SJSA1 (cell line): Measurements from ENCODE around the gene EEPD1. TPM values are rescaled to one million over a fixed set of nuclear protein-coding genes. Genes with fewer than 3 reads are reported as not detected.
A peak's percentile ranks its signal among the peaks of the same experiment; 100 is the strongest.

Source experiments
- DNase-seq, 2 experiments: peaks; one replicate each; pipeline ENCODE4 v3.0.0-alpha.2; 2015 to 2020; ENCODE audit warnings: low spot score in 2 of 2, low read depth in 1 of 2
- H3K27ac ChIP-seq: fragments of 250-450 bp; sonication (Bioruptor Pico); 2 replicates; pipeline ENCODE4 v1.5.1; 2020; ENCODE audit warnings: mild to moderate bottlenecking, moderate library complexity
- H3K27me3 ChIP-seq: fragments of 250-450 bp; sonication (Bioruptor Pico); replicated peaks from 2 replicates; pipeline ENCODE4 v1.5.1; 2020; ENCODE audit warnings: mild to moderate bottlenecking, moderate library complexity
- H3K36me3 ChIP-seq: fragments of 250-450 bp; sonication (Bioruptor Pico); 2 replicates; pipeline ENCODE4 v1.5.1; 2020; ENCODE audit warnings: mild to moderate bottlenecking
- H3K4me1 ChIP-seq: fragments of 250-450 bp; sonication (Bioruptor Pico); replicated peaks from 2 replicates; pipeline ENCODE4 v1.6.1; 2021; ENCODE audit warnings: mild to moderate bottlenecking
- H3K4me3 ChIP-seq: fragments of 250-450 bp; sonication (Bioruptor Pico); 2 replicates; pipeline ENCODE4 v1.5.1; 2020; ENCODE audit warnings: mild to moderate bottlenecking
- H3K9me3 ChIP-seq: fragments of 250-450 bp; sonication (Bioruptor Pico); replicated peaks from 2 replicates; pipeline ENCODE4 v1.5.1; 2020; ENCODE audit warnings: mild to moderate bottlenecking
- total RNA-seq: library from RNA; depleted of rRNA; stranded (reverse); fragments of >200 nt; shearing (Covaris generic); gene quantifications from 2 replicates; pipeline ENCODE4 v1.2.3, GENCODE V29; 2014

Gene EEPD1
- total RNA-seq, 1 experiment from 2014 or later = 12.4 TPM

DNA sequence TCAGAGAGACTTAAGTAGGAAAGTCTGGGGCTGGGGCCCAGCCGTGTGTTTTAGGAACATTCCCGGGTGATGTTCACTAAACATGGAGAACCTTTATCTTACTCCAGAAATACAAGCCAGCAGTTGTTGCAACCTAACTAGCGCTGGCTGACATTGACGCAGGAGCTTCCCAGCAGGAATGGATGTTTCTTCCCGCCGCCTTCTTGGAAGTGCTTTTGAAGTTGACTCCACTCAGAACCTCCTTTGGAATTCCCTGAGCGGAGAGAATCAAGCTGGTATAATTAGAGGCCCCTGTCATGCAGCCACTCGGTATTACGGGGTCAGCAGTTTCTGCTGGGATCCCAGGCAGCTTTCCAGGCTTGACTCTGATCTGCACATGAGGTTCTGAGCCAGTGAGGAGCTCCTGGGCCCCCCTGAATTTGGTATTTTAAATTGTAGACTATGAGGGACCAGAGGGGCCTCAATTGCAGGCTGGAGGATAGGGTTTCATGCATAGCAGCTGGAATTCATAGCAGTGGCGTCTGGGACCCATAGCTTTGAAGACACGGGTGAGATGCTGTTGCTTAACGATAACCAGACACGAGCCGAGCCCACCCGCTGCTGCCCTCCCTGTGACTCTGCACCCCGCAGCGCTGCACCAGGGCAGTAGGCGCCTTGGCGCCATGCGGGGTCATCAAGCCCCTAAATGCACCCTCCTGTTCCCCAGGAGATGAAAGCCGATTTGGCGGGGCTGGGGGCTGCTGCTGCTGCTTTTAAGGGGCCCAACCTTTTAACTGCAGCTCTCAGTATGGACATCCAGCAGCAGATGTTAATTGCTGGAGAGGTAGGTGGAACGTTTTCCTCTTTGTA lies 61.8 kb downstream of the EEPD1 start:
- Histone ChIP-seq H3K4me3 (no peak overlapping the region), H3K9me3 (no peaks in the 10 kb centered on the region), H3K4me1 (peaks cover 31% of the 10 kb centered on the region), H3K27me3 (no peaks in the 10 kb centered on the region), H3K36me3 (no peaks in the 10 kb centered on the region), H3K27ac (no peak overlapping the region)
- no peak for DNase-seq

DNA sequence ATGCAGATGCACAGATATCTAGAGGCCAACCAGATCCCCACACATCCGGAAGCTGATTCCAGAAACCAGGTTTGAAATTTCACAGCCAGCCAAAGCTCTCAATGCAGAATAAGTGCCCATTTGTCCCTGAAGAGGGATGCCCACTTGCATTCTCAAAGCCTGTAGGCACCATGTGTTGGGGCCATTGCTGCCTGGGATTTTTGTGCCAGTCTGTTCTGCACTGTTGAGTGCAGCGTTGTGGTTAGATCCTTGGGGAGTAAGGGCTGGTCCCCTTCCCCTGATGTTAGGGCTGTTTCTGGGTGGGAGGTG lies 62.4 kb downstream of the EEPD1 start:
- DNase-seq = no peak
- no peak overlapping the region for H3K27ac ChIP-seq

DNA sequence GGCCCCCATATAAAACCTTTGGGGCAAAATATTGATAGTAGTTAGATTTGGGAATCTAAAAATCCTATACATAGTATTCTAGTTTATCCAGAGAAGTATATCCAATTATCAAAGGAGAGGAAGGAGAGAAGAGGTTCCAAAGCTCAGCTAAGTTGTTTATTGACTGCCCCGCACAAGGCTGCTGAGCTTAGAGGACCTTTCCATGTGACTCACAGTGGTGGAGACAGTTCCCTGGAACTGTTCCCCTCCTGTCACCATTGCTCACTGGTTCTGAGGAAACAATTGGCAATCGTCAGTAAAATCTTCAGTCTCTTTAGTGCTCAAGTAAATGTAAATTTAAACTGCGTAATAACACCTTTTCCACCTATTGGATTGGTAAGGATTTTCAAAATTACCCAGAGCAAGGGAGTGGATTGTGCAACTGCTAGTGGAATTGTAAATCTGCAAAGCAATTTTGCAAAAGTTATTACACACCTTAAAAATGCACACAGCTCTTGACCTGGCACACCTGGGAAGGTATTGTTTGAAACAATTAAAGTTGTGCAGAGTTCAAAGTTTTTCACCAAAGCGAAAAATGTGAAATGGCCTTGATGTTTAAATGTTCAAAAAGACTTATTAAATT lies 63.1 kb downstream of the EEPD1 start:
- DNase-seq = no peak

More for the DNA sequence above, 62.4 kb downstream of the EEPD1 start:
- H3K4me3 ChIP-seq = no peak overlapping the region
- H3K36me3 ChIP-seq = no peaks in the 10 kb centered on the region
- peaks cover 25% of the 10 kb centered on the region for H3K4me1 ChIP-seq
- no peaks in the 10 kb centered on the region for H3K27me3 ChIP-seq
- H3K9me3 ChIP-seq = no peaks in the 10 kb centered on the region

DNA sequence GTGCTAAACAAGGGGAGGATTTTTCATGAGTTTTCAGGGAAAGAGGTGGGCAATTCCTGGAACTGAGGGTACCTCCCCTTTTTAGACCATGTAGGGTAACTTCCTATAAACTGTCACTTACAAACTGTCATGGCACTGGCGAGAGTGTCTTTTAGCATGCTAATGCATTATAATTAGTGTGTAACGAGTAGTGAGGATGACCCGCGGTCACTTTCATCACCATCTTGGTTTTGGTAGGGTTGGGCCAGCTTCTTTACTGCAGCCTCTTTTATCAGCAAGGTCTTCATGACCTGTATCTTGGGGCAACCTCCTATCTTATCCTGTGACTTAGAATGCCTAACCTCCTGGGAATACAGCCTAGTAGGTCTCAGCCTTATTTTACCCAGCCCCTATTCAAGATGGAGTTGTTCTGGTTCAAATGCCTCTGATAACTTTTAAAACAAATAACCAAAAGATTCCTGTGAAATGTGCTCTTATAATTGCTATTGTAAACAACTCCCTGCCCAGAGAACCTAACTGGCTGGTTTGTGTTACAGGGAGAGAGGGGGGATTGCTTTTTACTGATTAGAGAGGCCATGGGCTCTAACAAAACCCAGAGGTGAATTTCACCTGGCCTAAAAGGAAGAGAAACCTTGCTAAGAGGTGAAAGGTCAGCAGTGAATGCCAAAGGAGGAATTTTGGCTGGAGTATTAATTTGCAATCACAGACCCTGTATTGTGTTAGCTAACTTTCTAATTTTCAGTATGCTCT lies 64.3 kb downstream of the EEPD1 start:
- DNase-seq = no peak
- no peaks in the 10 kb centered on the region for H3K9me3 ChIP-seq
- H3K4me3 ChIP-seq = no peak overlapping the region
- H3K27ac ChIP-seq = no peak overlapping the region
- H3K27me3 ChIP-seq = no peaks in the 10 kb centered on the region
- H3K4me1 ChIP-seq = peaks cover 20% of the 10 kb centered on the region
- no peaks in the 10 kb centered on the region for H3K36me3 ChIP-seq

More for the DNA sequence above, 63.1 kb downstream of the EEPD1 start:
- Histone ChIP-seq H3K9me3 (no peaks in the 10 kb centered on the region), H3K4me3 (no peak overlapping the region), H3K36me3 (no peaks in the 10 kb centered on the region), H3K4me1 (peaks cover 20% of the 10 kb centered on the region), H3K27me3 (no peaks in the 10 kb centered on the region), H3K27ac (no peak overlapping the region)

DNA sequence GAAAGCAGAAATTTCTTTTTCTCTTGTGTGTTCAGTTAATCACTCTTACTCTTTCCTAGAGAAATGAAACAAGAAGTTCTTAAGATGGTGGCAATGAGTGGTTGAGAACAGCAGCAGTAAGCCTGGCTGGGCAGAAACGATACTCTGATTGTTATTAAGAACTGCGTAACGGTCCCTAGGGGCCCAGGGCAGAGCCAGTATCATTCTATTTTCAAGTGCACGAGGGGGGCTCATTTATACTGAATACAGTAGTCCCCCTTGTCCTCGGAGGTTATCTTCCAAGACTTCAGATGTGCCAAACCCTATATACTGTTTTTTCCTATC lies 64.9 kb downstream of the EEPD1 start:
- no peaks in the 10 kb centered on the region for H3K27me3 ChIP-seq
- no peak for DNase-seq
- H3K9me3 ChIP-seq = no peaks in the 10 kb centered on the region
- no peak overlapping the region for H3K27ac ChIP-seq
- H3K4me3 ChIP-seq = no peak overlapping the region
- H3K36me3 ChIP-seq = no peaks in the 10 kb centered on the region
- peaks cover 20% of the 10 kb centered on the region for H3K4me1 ChIP-seq

DNA sequence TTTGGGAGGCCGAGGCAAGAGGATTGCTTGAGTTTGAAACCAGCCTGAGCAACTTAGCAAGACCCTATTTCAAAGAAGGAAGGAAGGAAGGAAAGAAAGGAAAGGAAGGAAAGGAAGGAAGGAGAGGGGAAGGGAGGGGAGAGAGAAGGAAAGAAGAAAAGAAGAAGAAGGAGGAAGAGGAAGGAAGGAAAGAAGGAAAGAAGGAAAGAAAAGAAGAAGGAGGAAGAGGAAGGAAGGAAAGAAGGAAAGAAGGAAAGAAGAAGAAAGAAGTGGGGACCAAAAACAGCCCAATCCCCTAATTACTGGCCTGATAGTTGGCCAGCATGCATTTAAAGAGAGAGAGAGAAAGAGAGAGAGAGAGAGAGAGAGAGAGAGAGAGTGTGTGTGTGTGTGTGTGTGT lies 66.4 kb downstream of the EEPD1 start:
- H3K4me3 ChIP-seq = no peak overlapping the region
- peaks cover 22% of the 10 kb centered on the region for H3K4me1 ChIP-seq
- no peaks in the 10 kb centered on the region for H3K27me3 ChIP-seq
- H3K9me3 ChIP-seq = no peaks in the 10 kb centered on the region
- H3K36me3 ChIP-seq = no peaks in the 10 kb centered on the region
- DNase-seq = no peak
- H3K27ac ChIP-seq = no peak overlapping the region

DNA sequence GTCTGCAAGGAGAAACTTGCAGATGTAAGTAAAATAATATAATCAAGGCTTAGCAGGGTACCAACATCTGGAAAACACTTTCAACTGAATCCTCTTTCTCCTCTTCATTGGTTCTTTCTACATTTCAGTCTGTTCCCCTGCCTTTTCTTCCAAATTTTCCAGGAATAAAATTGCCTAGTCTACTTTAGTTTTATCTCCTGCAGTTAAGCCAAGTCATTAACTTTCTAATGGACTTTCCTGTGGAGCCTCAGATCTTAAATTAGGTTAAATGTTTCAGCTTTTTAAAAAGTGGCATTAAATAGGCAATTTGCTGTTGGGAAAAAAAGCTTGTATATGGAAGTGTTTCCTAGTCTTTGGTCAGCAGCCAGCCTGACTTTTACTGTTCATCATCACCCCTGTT lies 70.8 kb downstream of the EEPD1 start:
- Histone ChIP-seq H3K9me3 (no peaks in the 10 kb centered on the region), H3K27me3 (no peaks in the 10 kb centered on the region), H3K4me1 (peaks cover 39% of the 10 kb centered on the region), H3K36me3 (no peaks in the 10 kb centered on the region), H3K4me3 (no peak overlapping the region), H3K27ac (no peak overlapping the region)
- DNase-seq = no peak

DNA sequence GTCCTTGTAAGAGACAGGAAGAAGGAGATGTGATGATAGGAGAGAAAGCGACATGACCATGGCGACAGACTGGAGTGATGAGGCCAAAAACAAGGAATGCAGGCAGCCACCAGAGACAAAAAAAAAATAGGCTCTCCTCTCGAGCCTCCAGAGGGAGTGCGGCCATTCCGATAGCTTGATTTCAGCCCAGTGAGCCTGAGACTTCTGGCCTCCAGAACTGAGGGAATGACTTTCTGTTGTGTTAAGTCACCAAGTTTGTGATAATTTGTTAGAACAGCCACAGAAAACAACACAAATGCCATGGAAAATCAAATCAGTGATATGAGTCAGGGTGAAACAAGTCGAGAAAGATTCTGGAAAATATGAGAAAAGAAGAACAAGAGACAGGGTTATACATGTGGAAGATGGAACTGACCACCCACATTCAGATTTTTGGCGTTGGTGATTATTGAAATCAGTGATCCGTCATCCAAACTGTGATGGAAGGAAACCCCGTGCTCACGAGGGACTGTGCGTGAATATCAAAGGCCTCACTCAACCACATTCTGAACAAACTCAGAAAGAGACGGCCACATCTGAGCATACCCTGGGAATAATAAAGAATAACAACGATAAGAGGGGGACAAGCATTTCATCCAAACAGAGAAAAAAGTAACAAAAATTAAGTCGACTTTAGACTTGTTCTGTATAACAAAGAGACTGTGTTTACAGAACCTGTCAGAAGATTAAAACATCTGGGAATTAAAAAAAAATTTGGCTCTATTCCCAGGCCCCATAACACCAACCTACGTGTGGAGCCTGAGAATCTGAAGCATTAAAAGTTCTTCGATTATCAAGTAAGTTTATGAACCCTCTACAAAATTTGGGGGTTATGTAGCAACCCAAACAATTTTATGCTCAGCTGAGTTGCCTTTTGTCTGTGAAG lies 72.1 kb downstream of the EEPD1 start:
- no peaks in the 10 kb centered on the region for H3K27me3 ChIP-seq
- H3K9me3 ChIP-seq = no peaks in the 10 kb centered on the region
- H3K36me3 ChIP-seq = no peaks in the 10 kb centered on the region
- H3K4me3 ChIP-seq = no peak overlapping the region
- peaks cover 39% of the 10 kb centered on the region for H3K4me1 ChIP-seq
- peak overlapping the region; percentile 25 for H3K27ac ChIP-seq
- peak in 1 of 2 experiments; percentile 59 for DNase-seq

DNA sequence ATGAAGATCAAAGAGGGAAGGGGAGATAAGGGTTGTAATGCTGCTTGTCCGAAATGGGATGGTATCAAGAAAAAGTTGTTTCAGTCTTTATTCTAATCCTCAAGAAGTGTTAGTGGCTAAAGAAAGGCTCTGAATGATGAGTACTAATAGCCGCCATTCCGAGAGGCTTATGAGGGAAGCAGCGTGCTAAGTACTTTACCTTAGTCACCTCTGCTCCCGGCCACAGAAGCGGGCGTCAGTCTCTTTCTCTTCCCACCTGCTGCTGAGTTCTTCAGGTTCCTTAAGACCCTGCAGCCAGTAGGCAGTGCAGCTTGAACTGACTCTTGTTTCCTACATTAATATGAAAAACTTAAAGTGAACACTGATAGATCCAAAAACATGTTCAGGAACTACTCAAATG lies 73.1 kb downstream of the EEPD1 start:
- no peaks in the 10 kb centered on the region for H3K9me3 ChIP-seq
- no peak overlapping the region for H3K4me3 ChIP-seq
- DNase-seq = no peak
- H3K4me1 ChIP-seq = peaks cover 39% of the 10 kb centered on the region
- no peak overlapping the region for H3K27ac ChIP-seq
- no peaks in the 10 kb centered on the region for H3K27me3 ChIP-seq
- no peaks in the 10 kb centered on the region for H3K36me3 ChIP-seq

DNA sequence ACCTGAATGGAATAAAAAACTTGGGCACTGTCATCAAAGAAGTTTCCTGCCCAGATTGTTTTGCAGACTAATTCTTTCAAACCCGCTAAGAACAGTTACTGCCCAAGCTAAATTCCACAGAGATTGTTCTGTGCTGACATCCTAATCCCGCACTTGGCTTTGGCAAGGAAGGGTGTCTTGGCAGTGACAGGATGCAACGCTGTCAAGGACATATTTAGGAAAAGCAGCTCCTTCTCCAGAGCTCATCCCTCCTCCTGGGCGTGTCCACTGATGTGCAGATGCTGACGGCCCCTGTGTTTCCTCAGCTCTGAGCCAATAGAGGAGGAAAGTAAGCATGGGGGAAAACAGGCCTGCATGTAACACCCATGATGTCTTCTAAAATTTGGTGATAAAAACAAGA lies 74.2 kb downstream of the EEPD1 start:
- Histone ChIP-seq H3K36me3 (no peaks in the 10 kb centered on the region), H3K27me3 (no peaks in the 10 kb centered on the region), H3K9me3 (no peaks in the 10 kb centered on the region), H3K4me1 (peaks cover 39% of the 10 kb centered on the region), H3K27ac (no peak overlapping the region), H3K4me3 (no peak overlapping the region)
- peak; percentile 54 to 66 for DNase-seq

DNA sequence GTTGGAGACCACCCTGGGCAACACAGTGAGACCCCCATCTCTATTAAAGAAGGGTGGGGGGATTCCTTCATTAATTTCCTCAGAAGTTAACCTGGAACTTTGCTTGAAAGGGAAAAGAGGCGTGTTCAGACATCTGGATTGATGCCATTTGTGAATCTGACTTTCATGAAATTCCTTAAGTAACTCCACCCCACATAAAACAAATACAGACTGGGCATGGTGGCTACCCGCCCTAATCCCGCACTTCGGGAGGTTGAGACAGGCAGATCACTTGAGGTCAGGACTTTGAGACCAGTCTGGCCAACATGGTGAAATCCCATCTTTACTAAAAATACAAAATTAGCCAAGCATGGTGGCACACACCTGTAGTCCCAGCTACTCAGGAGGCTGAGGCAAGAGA lies 75.0 kb downstream of the EEPD1 start:
- H3K36me3 ChIP-seq = no peaks in the 10 kb centered on the region
- no peak for DNase-seq
- no peaks in the 10 kb centered on the region for H3K9me3 ChIP-seq
- no peak overlapping the region for H3K4me3 ChIP-seq
- no peak overlapping the region for H3K27ac ChIP-seq
- no peaks in the 10 kb centered on the region for H3K27me3 ChIP-seq
- H3K4me1 ChIP-seq = peaks cover 41% of the 10 kb centered on the region

DNA sequence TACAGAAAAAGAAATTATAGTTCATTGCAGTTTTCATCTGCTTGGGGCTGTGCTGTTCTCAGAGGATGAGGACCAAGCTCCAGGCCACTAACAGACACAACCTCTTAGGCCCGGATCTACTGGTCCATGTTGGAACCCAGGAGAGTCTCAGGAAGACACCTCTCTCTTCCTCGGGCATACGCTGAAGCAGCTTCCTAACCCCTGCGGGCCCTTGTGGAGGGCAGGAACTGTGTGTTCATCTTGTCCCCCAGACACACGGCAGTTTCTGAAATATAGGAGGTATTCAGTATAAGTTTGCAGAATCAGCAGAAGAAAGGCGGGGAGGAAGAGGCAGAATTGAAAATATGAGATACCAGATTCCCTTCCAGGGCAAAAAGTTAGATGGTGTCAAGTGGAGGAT lies 78.4 kb downstream of the EEPD1 start:
- no peak for DNase-seq
- no peak overlapping the region for H3K27ac ChIP-seq
- no peaks in the 10 kb centered on the region for H3K9me3 ChIP-seq
- H3K27me3 ChIP-seq = no peaks in the 10 kb centered on the region
- H3K4me3 ChIP-seq = no peak overlapping the region
- H3K36me3 ChIP-seq = no peaks in the 10 kb centered on the region
- peaks cover 22% of the 10 kb centered on the region for H3K4me1 ChIP-seq

DNA sequence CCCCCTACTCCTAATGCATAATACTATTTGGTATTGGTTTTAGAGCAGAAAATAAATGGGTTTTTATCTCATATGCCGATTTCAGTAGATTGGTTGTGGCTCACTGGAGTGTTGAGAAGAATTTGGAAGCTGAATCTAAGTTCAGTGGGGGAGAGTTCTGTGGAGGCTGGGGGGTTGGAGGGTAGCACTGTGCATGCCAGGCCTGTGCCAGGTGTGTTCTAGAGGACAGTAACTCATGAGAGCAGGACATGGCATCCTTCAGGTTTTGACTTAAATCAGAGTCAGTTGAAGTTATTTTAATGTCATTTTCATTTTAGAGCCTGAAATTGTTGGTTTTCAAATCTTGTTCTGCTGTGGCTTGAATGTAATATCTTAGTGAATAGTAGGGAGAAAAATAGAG lies 79.5 kb downstream of the EEPD1 start:
- Histone ChIP-seq H3K9me3 (no peaks in the 10 kb centered on the region), H3K4me1 (peaks cover 11% of the 10 kb centered on the region), H3K27me3 (no peaks in the 10 kb centered on the region), H3K27ac (no peak overlapping the region), H3K4me3 (no peak overlapping the region), H3K36me3 (no peaks in the 10 kb centered on the region)
- no peak for DNase-seq
